ENCODE data around the gene TECTA. TPM values are rescaled to one million over a fixed set of nuclear protein-coding genes. Genes with fewer than 3 reads are reported as not detected.

The TECTA gene
- total and polyA plus RNA-seq, 11 donors = 0.42 to 1.3 (median 0.95) TPM

DNA sequence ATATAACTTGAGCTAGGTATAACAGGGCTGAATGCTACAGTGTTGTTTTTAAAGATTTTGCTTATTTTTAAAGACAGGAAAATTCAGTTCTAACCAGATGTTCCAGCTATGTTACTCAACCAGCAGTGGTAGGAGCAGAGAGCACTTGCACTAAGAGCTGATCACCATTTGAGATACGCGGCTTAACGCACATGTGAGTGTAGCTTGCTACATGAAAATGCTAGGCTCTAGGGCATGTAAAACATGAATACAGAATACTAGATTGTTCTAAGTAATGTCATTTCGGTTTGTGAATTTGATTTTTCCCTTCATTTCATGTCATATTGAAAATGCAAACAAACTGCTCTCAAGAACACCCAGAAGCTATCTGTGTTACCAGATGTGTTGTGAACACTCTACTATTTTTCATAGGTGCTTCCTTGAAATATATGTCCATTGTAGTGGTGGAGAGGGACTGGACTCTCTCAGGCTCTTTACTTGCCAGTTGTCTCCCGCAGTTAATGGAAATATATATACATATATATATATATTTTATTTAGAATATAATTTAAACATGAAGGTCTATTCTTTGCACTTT is 10.8 kb upstream of the TECTA start:
- Histone ChIP-seq H3K36me3 (peaks cover 0 to 43% (median 27%) of the 10 kb centered on the region in 9 donors), H3K27me3 (no peaks in the 10 kb centered on the region), H3K27ac (no peak overlapping the region), H3K9me3 (no peaks in the 10 kb centered on the region), H3K4me3 (no peak overlapping the region), H3K4me1 (peaks cover 0 to 6% (median 0%) of the 10 kb centered on the region in 12 donors)
- intact Hi-C loops (cut with DNase I) = no loop called here
- 90 to 99% (median 96%) methylated on average over 5 of the region's 5 CpGs for WGBS, 4 donors
- TF ChIP-seq, protein P1, sequence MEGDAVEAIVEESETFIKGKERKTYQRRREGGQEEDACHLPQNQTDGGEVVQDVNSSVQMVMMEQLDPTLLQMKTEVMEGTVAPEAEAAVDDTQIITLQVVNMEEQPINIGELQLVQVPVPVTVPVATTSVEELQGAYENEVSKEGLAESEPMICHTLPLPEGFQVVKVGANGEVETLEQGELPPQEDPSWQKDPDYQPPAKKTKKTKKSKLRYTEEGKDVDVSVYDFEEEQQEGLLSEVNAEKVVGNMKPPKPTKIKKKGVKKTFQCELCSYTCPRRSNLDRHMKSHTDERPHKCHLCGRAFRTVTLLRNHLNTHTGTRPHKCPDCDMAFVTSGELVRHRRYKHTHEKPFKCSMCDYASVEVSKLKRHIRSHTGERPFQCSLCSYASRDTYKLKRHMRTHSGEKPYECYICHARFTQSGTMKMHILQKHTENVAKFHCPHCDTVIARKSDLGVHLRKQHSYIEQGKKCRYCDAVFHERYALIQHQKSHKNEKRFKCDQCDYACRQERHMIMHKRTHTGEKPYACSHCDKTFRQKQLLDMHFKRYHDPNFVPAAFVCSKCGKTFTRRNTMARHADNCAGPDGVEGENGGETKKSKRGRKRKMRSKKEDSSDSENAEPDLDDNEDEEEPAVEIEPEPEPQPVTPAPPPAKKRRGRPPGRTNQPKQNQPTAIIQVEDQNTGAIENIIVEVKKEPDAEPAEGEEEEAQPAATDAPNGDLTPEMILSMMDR (IDR thresholded peaks at IDR 0.05) = no peak
- no peak for TF ChIP-seq POLR2A (IDR thresholded peaks at IDR 0.05)
- DNase-seq (no peak), ATAC-seq (no peak)

DNA sequence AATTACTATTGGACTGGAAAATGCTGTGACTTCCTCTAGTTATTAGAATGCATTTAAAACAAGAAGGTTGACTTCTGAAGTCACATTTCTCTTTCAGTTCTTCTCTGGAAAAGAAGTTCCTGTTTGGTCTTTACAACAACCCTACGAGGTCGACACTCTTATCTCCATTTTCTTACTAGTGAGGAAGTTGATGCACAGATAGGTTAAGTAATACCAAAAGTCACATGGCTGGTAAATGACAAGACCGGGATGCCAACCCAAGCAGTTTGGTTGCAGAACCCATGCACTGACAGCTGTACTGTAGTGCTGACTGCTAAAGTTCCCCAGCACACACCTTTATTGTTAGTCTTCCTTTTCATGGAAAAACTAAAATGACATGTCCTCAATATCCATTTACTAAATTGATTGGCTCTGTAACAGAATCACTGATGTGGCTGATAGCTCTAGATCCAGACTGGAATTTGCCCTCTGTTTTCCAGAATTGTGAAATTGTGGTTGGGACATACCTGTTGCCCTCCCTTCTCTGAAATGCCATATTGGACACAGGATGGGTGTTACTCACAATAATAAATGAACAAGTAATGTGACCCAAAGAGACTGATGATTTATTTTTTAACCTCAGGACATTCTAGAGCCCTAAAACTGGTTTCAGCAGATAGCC is 9.4 kb upstream of the TECTA start:
- 73 to 84% (median 80%) methylated on average over 3 of the region's 3 CpGs for WGBS, 4 donors
- TF ChIP-seq, protein P1 (IDR thresholded peaks at IDR 0.05) = no peak
- TF ChIP-seq POLR2A (IDR thresholded peaks at IDR 0.05) = no peak
- intact Hi-C loops (cut with DNase I) = no loop called here

DNA sequence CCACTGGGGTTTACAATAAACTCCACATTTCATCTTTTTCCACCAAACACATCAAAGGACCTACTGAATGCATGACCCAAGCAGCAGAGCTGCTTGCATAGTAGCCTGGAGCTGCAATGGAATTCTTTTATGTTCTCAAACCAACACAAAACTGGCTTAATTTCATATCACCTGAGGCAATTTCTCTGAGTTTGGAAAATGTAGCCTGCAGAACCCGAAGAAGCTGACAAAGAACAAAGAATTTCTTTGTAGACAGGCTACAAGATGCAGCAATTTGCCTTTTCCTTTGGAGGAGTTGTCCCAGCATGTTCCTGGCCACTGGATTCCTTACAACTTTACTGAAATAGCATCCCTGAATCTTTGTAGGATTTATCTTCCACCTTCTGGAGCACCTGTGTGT is 5.5 kb upstream of the TECTA start:
- H3K36me3 ChIP-seq = peaks cover 0 to 7% (median 0%) of the 10 kb centered on the region in 9 donors
- 84 to 91% (median 86%) methylated on average over 1 of the region's 1 CpG for WGBS, 4 donors
- H3K4me1 ChIP-seq = peaks cover 0 to 6% (median 0%) of the 10 kb centered on the region in 12 donors
- H3K27ac ChIP-seq = no peak overlapping the region
- H3K27me3 ChIP-seq = no peaks in the 10 kb centered on the region
- no peak for DNase-seq
- intact Hi-C loops (cut with DNase I) = no loop called here
- TF ChIP-seq, protein P1 (IDR thresholded peaks at IDR 0.05) = no peak
- no peak for TF ChIP-seq POLR2A (IDR thresholded peaks at IDR 0.05)
- no peaks in the 10 kb centered on the region for H3K9me3 ChIP-seq
- H3K4me3 ChIP-seq = no peak overlapping the region
- no peak for ATAC-seq

More for the DNA sequence above, 9.4 kb upstream of the TECTA start:
- no peak for DNase-seq
- peaks cover 0 to 6% (median 0%) of the 10 kb centered on the region in 12 donors for H3K4me1 ChIP-seq
- no peaks in the 10 kb centered on the region for H3K9me3 ChIP-seq
- peaks cover 0 to 35% (median 19%) of the 10 kb centered on the region in 9 donors for H3K36me3 ChIP-seq
- no peak overlapping the region for H3K4me3 ChIP-seq
- H3K27ac ChIP-seq = no peak overlapping the region
- peak in 1 of 4 donors; percentile 56 for ATAC-seq
- no peaks in the 10 kb centered on the region for H3K27me3 ChIP-seq

DNA sequence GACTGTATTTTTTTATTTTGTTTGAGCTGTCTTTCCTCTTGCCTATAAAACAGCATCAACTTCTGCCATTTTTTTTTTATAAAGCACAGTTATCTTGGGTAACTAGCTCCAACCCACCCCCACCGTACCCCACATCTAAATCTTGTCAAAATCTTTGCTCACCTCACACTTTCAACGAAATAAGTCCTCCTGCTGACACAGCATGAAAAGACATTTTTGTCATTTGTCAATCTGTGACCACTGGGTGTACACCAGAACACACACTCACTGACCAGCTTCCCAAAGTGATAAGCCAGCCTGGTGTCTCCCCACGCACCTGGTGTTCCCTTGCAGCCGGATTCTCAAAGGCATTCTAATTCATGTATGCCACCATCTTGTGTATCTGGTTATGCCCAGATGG is 1.7 kb upstream of the TECTA start:
- intact Hi-C loops (cut with DNase I) = no loop called here
- Histone ChIP-seq H3K9me3 (no peaks in the 10 kb centered on the region), H3K36me3 (no peaks in the 10 kb centered on the region), H3K4me3 (no peak overlapping the region), H3K4me1 (peaks cover 0 to 6% (median 2%) of the 10 kb centered on the region in 12 donors), H3K27me3 (no peaks in the 10 kb centered on the region), H3K27ac (no peak overlapping the region)
- 81 to 93% (median 89%) methylated on average over 4 of the region's 4 CpGs for WGBS, 4 donors
- ATAC-seq = no peak
- DNase-seq = no peak
- TF ChIP-seq, protein P1 (IDR thresholded peaks at IDR 0.05) = no peak
- TF ChIP-seq POLR2A (IDR thresholded peaks at IDR 0.05) = no peak

Data from heart left ventricle (tissue), 16 donors.